ENCODE data around the gene HSD17B11.
"Not testable (repeated sequence)": the region's sequence is repeated elsewhere in the genome, so short reads cannot be mapped to it uniquely, and the experiment has no call there.

The HSD17B11 gene

GRCh38 chr4:87299898-87300297 lies 91.1 kb downstream of the HSD17B11 start:
- DNase-seq: no peak

GRCh38 chr4:87298362-87298761 lies 92.6 kb downstream of the HSD17B11 start:
- DNase-seq: no peak

DNA sequence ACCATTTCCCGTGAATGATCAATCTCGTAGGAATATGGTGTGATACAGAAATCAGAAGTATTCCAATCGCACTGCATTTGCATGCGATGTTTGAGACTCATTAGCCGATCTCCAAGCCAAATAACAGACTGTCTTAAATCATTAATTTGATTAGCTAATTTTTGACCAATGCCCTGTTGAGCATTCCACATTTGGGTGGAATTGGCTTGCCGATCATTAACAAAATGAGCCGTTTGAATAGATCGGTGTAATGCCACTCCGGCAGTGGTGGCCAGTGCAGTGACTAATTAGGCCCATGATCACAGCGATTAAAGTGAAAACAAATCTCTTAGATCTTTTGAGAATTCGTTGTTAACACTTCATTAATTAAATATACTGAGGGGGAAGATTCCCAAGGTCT lies 96.1 kb downstream of the HSD17B11 start:
- not testable (repeated sequence) for DNase-seq

- not testable (repeated sequence) for DNase-seq
Measured at GRCh38 chr4:87293889-87294288, 97.1 kb downstream of the HSD17B11 start.

DNA sequence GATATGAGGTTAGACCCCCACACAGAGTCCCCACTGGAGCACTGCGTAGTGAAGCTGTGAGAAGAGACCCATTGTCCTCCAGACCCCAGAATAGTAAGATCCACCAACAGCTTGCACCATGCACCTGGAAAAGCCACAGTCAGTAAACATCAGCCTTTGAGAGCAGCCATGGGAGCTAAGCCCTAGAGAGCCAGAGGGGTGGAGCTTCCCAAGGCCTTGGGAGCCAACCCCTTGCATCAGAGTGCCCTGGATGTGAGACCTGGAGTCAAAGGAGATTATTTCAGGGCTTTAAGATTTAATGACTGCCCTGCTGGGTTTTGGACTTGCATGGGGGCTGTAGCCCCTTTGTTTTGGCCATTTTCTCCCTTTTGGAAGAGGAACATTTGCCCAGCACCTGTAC lies 104.0 kb downstream of the HSD17B11 start:
- no peak for DNase-seq

Data from activated CD8-positive, alpha-beta memory T cell treated with anti-CD3 and anti-CD28 coated beads for 24 hours (primary cell).